H1 (cell line): Measurements from ENCODE around the gene C5AR1. TPM values are rescaled to one million over a fixed set of nuclear protein-coding genes. Genes with fewer than 3 reads are reported as not detected.

Experiments used
- CBX8 ChIP-seq: fragments of 300-800, 300-1000 bp; sonication (generic); IDR thresholded peaks from 2 replicates; pipeline ENCODE4 v1.7.1; 2016; ENCODE audit warnings: low read depth, low read length, borderline replicate concordance
- CHD1 ChIP-seq: IDR thresholded peaks from 2 replicates; pipeline ENCODE4 v1.6.1; 2012; ENCODE audit warnings: low read depth, low read length, improper control_type of control experiment
- CHD2 ChIP-seq: IDR thresholded peaks from 2 replicates; pipeline ENCODE4 v1.6.1; 2012; ENCODE audit warnings: low read length, improper control_type of control experiment
- CHD7 ChIP-seq: fragments of 300-600 bp; sonication (generic); IDR thresholded peaks from 2 replicates; pipeline ENCODE4 v1.7.1; 2012; ENCODE audit warnings: low read length, moderate library complexity, mild to moderate bottlenecking, inconsistent platforms; ENCODE audit not compliant: insufficient replicate concordance
- EZH2 ChIP-seq: fragments of 200-600 bp; sonication (generic); IDR thresholded peaks from 2 replicates; pipeline ENCODE4 v1.7.1; 2012; ENCODE audit warnings: low read depth, mild to moderate bottlenecking, moderate library complexity, low read length, inconsistent platforms; ENCODE audit not compliant: severe bottlenecking
- MAFK ChIP-seq: IDR thresholded peaks from 2 replicates; pipeline ENCODE4 v1.6.1; 2012; ENCODE audit warnings: low read depth, mild to moderate bottlenecking, improper control_type of control experiment, low read length
- PHF8 ChIP-seq: fragments of 200-600 bp; sonication (generic); conservative IDR thresholded peaks from 2 replicates; pipeline ENCODE4 v1.7.1; 2012; ENCODE audit warnings: low read depth, mild to moderate bottlenecking, inconsistent platforms, low read length, moderate library complexity
- POLR2AphosphoS5 ChIP-seq: IDR thresholded peaks from 2 replicates; pipeline ENCODE4 v1.6.1; 2011; ENCODE audit warnings: low read depth, low read length
- SIX5 ChIP-seq: IDR thresholded peaks from 2 replicates; pipeline ENCODE4 v1.6.1; 2011; ENCODE audit warnings: mild to moderate bottlenecking, low read depth, low read length
- SP2 ChIP-seq: IDR thresholded peaks from 2 replicates; pipeline ENCODE4 v1.6.1; 2012; ENCODE audit warnings: mild to moderate bottlenecking, low read length, inconsistent platforms
- polyA plus RNA-seq, 7 experiments: library from polyadenylated mRNA; depleted of rRNA in 3 of 7; stranded (reverse) in 5 of 7; unstranded in 2 of 7; fragments of >200 nt in 5 of 7; fragments of 200-250 nt in 2 of 7; gene quantifications; 1 replicate in 5 of 7; 2 replicates in 1 of 7; 4 replicates in 1 of 7; pipeline versions ENCODE4 v1.2.1 to v1.2.3, GENCODE V29; 2011 to 2013; ENCODE audit warnings: missing spikeins in 2 of 7, mixed read lengths in 2 of 7
- total RNA-seq: library from RNA; stranded (reverse); fragmentation: NEBNext Ultra II Directional; extraction: Animal tissue kit (Norgen Biotek cat#: 25700); gene quantifications from 2 replicates; pipeline ENCODE4 v1.2.1, GENCODE V29; 2021

The C5AR1 gene
- total and polyA plus RNA-seq, 2 of the 8 experiments (the other 6 are each of a cell fraction or from before 2014, with no cell fraction given): 0.20 TPM; not detected in 1

- TF ChIP-seq CHD7: no peak
- TF ChIP-seq POLR2AphosphoS5: peak; percentile 67
- TF ChIP-seq MAFK: no peak
- no peak for TF ChIP-seq CHD1
- TF ChIP-seq CHD2: peak; percentile 83
- peak; percentile 65; the same call in 1 of the 2 replicates for TF ChIP-seq PHF8
- TF ChIP-seq CBX8: no peak
- no peak for TF ChIP-seq EZH2
- TF ChIP-seq SIX5: no peak
- TF ChIP-seq SP2: no peak
Observed at GRCh38 chr19:47274071-47274890, 35.4 kb upstream of the C5AR1 start, which contains the start of gene INAFM1 (continued).
